ENCODE measurements around the gene ZNF865. TPM values are rescaled to one million over a fixed set of nuclear protein-coding genes. Genes with fewer than 3 reads are reported as not detected.
A peak's percentile ranks its signal among the peaks of the same experiment; 100 is the strongest.

The ZNF865 gene
- total and polyA plus RNA-seq, 2 of the 4 experiments (the other 2 are of a cell fraction), result under 0.01 to 4.6 TPM

DNA sequence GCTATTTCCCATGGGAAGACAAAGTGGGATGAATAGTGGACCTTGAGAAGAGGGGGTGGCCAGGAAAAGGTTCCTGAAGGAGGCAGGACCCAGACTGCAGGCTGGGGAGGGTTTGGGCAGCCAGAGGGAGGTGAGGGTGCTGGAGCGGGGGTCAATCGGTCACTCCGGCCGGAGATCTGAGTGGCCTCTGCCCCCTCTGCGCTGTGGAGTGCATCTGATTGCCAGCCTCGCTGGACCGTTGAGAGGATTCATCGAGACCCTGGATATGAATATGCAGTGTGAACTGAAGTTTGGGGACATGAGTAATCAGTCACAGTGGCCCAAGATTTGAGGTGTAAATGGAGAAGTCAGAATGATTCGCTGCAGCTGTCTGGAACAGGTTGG is 29.9 kb downstream of the ZNF865 start:
- Histone ChIP-seq H2AK5ac (ENCODE audit: low read depth, low read length) (peak overlapping the region; percentile 97), H2AFZ (replicated peaks; ENCODE audit: low read length, poor library complexity) (peak overlapping the region; percentile 38), H2AK9ac (replicated peaks; ENCODE audit: low read depth, low read length, poor library complexity) (peak overlapping the region; percentile 81), H4K5ac (ENCODE audit: low read depth, low read length) (peak overlapping the region; percentile 98), H4K20me1 (ENCODE audit: insufficient read depth, low read length) (0 out of 2 replicates have a peak, but pooled peaks cover 9% of the 10 kb centered on the region), H3K14ac (replicated peaks; ENCODE audit: low read depth, low read length) (peak overlapping the region; percentile 97), H3K56ac (ENCODE audit: extremely low read depth, insufficient read depth, low read length) (peak overlapping the region; percentile 79), H3K4me2 (ENCODE audit: low read depth, low read length) (peak overlapping the region; percentile 98), H3K9ac (ENCODE audit: low read depth, low read length) (peak overlapping the region; percentile 98), H4K91ac (ENCODE audit: insufficient read depth, low read depth, low read length) (peak overlapping the region; percentile 91), H3K18ac (ENCODE audit: low read depth, low read length) (peak overlapping the region; percentile 66), H3K9me1 (ENCODE audit: insufficient read depth, low read length) (peaks cover 18% of the 10 kb centered on the region), H2BK15ac (ENCODE audit: low read depth, low read length) (peak overlapping the region; percentile 40; the same call in 1 of the 3 replicates), H3K79me1 (ENCODE audit: low read depth in 1 of 2, low read length in 2 of 2) (peaks cover 26 to 56% of the 10 kb centered on the region in 2 experiments), H3K4me3 (ENCODE audit: insufficient read depth, low read depth, low read length) (peak overlapping the region; percentile 88), H2BK120ac (ENCODE audit: low read depth, low read length) (0 out of 2 replicates have a peak overlapping the region, but pooled peaks have one; percentile 31), H3K4ac (ENCODE audit: low read depth, low read length) (peak overlapping the region; percentile 96), H3K27ac (ENCODE audit: insufficient read depth, low read length) (peak overlapping the region; percentile 92), H3K23ac (ENCODE audit: low read depth, low read length) (peak overlapping the region; percentile 80; the same call in 1 of the 2 replicates), H4K8ac (ENCODE audit: low read depth in 2 of 2, low read length in 2 of 2) (peak overlapping the region; percentile 97 to 99), H3K9me3 (ENCODE audit: control insufficient read depth, insufficient read depth, low read length) (no peaks in the 10 kb centered on the region), H3K27me3 (ENCODE audit: control insufficient read depth, insufficient read depth, low read length) (no peaks in the 10 kb centered on the region), H3K4me1 (ENCODE audit: control insufficient read depth, insufficient read depth, low read length) (peaks cover 11% of the 10 kb centered on the region), H2BK20ac (ENCODE audit: low read depth, low read length) (peak overlapping the region; percentile 4; the same call in 1 of the 2 replicates), H3K36me3 (ENCODE audit: control insufficient read depth, insufficient read depth, low read length) (peaks cover 4% of the 10 kb centered on the region; the same call in 1 of the 2 replicates), H2BK5ac (ENCODE audit: low read depth, low read length, poor library complexity, severe bottlenecking) (peak overlapping the region; percentile 80)
- no TSS peak for BruUV-seq (replicated peaks)
- POLR2A ChIA-PET (ENCODE audit: unreplicated experiment), result no interaction called here
- ATAC-seq (ENCODE audit: low read depth) (peak; percentile 12; the same call in 1 of the 2 replicates), DNase-seq (no peak)
- CTCF ChIA-PET, result no interaction called here
- intact Hi-C loops (cut with micrococcal nuclease), result loop anchor here (10.0 kb wide), 1 partner anchor 429 kb away; no protein-coding TSS in a partner anchor
- in situ Hi-C loops (cut with MboI; ENCODE audit: low sequenced_read_pairs), result loop anchor here (25.0 kb wide), 2 partner anchors 348 to 523 kb away; partner anchors contain the start of genes BRSK1, HSPBP1 and PPP1R12C
- 36% methylated on average over 4 of the region's 9 CpGs; no CpG with 5 or more reads in 1 of the 2 experiments for WGBS, 2 experiments (ENCODE audit: extremely low coverage in 2 of 2, insufficient read length in 1 of 2)
- TF ChIP-seq BHLHE40 (IDR thresholded peaks at IDR 0.05; ENCODE audit: low read depth, low read length) (no peak), FOS (IDR thresholded peaks at IDR 0.05; ENCODE audit: low read depth, low read length) (no peak), RCOR1 (IDR thresholded peaks at IDR 0.05; ENCODE audit: insufficient replicate concordance, low read length) (no peak), CHD1 (IDR thresholded peaks at IDR 0.05; ENCODE audit: low read depth, low read length) (no peak), RFX5 (IDR thresholded peaks at IDR 0.05; ENCODE audit: low read depth, low read length) (no peak), USF2 (IDR thresholded peaks at IDR 0.05; ENCODE audit: low read depth, low read length) (no peak), ELK1 (IDR thresholded peaks at IDR 0.05; ENCODE audit: borderline replicate concordance, low read depth, low read length) (no peak)
- dilution Hi-C loops (cut with HindIII; ENCODE audit: low sequenced_read_pairs, unreplicated experiment), result no loop called here

All from IMR-90 (cell line).